ENCODE data around the gene PPP1R15B.

PPP1R15B gene

DNA sequence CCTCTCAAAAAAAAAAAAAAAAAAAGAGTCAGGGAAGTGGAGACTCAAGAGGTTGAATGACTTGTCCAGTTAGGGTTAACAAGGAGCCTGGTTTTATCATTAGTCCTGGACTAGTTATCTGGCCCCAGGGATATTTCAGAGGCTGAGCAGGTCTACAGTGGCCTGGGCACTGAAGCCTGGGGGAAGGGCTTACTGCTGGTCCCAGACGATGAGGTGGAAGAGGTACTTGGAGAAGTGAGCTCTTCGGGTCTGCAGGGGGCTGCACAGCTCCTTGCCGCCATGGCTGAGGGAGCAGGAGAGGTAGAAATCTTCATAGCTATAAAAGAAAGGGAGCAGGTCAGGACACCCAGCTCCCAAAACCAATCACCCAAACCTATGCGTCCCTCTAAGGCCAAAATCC is 42.9 kb upstream of the PPP1R15B start:
- no peak for DNase-seq (ENCODE audit: low read depth, low spot score)
- Histone ChIP-seq H3K36me3 (ENCODE audit: insufficient read depth, insufficient read length, low read length) (peaks cover 33% of the 10 kb centered on the region), H3K4me1 (ENCODE audit: insufficient read depth, insufficient read length) (peaks cover 32% of the 10 kb centered on the region), H3K9me3 (ENCODE audit: insufficient read depth, low read length) (no peaks in the 10 kb centered on the region), H3K4me3 (ENCODE audit: insufficient read length, low read depth) (no peak overlapping the region), H3K9ac (ENCODE audit: insufficient read length, low read depth) (no peak overlapping the region), H3K27me3 (ENCODE audit: insufficient read depth, insufficient read length) (no peaks in the 10 kb centered on the region)
- no peak for TF ChIP-seq SUZ12 (IDR thresholded peaks at IDR 0.05; ENCODE audit: extremely low read depth, insufficient read depth, insufficient read length)
- no peak for TF ChIP-seq ZNF274 (IDR thresholded peaks at IDR 0.05; ENCODE audit: low read depth, low read length)
- no peak for TF ChIP-seq YY1 (IDR thresholded peaks at IDR 0.05; ENCODE audit: insufficient read depth, insufficient read length)

DNA sequence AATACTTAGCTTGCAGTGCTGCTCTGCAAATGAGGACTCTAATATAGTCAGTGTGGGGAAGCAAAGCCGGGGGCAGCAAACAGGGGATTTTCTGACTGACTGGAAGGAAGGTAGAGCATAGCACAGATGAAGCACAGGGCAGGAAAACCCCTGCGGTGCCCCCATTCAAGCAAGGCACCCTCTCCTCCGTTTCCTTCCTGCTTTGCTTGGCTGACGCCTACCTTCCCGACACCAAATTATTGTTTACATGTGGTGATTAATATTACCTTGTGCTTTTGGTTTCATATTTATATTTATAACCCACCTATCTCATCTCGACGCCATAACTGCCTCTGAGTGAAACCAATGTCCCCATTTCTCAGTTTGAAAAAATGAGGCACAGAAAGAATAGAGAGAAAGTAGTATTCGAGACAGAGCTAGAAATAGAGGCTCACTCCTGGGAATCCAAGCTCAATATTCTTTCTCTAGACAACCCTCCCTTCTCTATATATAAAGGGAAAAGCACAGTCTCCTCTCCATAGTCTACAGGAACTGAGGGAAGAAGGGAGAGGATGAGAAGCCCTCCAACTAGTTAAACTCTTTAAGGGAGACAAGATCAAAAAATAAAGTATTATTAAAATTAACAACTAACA is 41.6 kb upstream of the PPP1R15B start:
- H3K36me3 ChIP-seq (ENCODE audit: insufficient read depth, insufficient read length, low read length) = peaks cover 35% of the 10 kb centered on the region
- no peak for TF ChIP-seq SUZ12 (IDR thresholded peaks at IDR 0.05; ENCODE audit: extremely low read depth, insufficient read depth, insufficient read length)
- TF ChIP-seq YY1 (IDR thresholded peaks at IDR 0.05; ENCODE audit: insufficient read depth, insufficient read length) = no peak
- no peak for TF ChIP-seq ZNF274 (IDR thresholded peaks at IDR 0.05; ENCODE audit: low read depth, low read length)
- no peaks in the 10 kb centered on the region for H3K27me3 ChIP-seq (ENCODE audit: insufficient read depth, insufficient read length)
- H3K9ac ChIP-seq (ENCODE audit: insufficient read length, low read depth) = no peak overlapping the region
- H3K9me3 ChIP-seq (ENCODE audit: insufficient read depth, low read length) = no peaks in the 10 kb centered on the region
- peaks cover 32% of the 10 kb centered on the region for H3K4me1 ChIP-seq (ENCODE audit: insufficient read depth, insufficient read length)
- DNase-seq (ENCODE audit: low read depth, low spot score) = no peak
- H3K4me3 ChIP-seq (ENCODE audit: insufficient read length, low read depth) = no peak overlapping the region

- H3K9ac ChIP-seq (ENCODE audit: insufficient read length, low read depth) = peak overlapping the region; percentile 12
- DNase-seq (ENCODE audit: low read depth, low spot score) = no peak
- H3K36me3 ChIP-seq (ENCODE audit: insufficient read depth, insufficient read length, low read length) = peaks cover 32% of the 10 kb centered on the region
- no peaks in the 10 kb centered on the region for H3K27me3 ChIP-seq (ENCODE audit: insufficient read depth, insufficient read length)
- H3K9me3 ChIP-seq (ENCODE audit: insufficient read depth, low read length) = no peaks in the 10 kb centered on the region
- TF ChIP-seq ZNF274 (IDR thresholded peaks at IDR 0.05; ENCODE audit: low read depth, low read length) (no peak), SUZ12 (IDR thresholded peaks at IDR 0.05; ENCODE audit: extremely low read depth, insufficient read depth, insufficient read length) (no peak), YY1 (IDR thresholded peaks at IDR 0.05; ENCODE audit: insufficient read depth, insufficient read length) (no peak)
- no peak overlapping the region for H3K4me3 ChIP-seq (ENCODE audit: insufficient read length, low read depth)
- peaks cover 33% of the 10 kb centered on the region for H3K4me1 ChIP-seq (ENCODE audit: insufficient read depth, insufficient read length)
Measured at GRCh38 chr1:204451352-204452124, 39.9 kb upstream of the PPP1R15B start.

- Histone ChIP-seq H3K9me3 (ENCODE audit: insufficient read depth, low read length) (no peaks in the 10 kb centered on the region), H3K4me1 (ENCODE audit: insufficient read depth, insufficient read length) (peaks cover 37% of the 10 kb centered on the region), H3K36me3 (ENCODE audit: insufficient read depth, insufficient read length, low read length) (peaks cover 33% of the 10 kb centered on the region), H3K4me3 (ENCODE audit: insufficient read length, low read depth) (no peak overlapping the region), H3K27me3 (ENCODE audit: insufficient read depth, insufficient read length) (no peaks in the 10 kb centered on the region), H3K9ac (ENCODE audit: insufficient read length, low read depth) (peak overlapping the region; percentile 12)
- no peak for DNase-seq (ENCODE audit: low read depth, low spot score)
- TF ChIP-seq ZNF274 (IDR thresholded peaks at IDR 0.05; ENCODE audit: low read depth, low read length) = no peak
- no peak for TF ChIP-seq SUZ12 (IDR thresholded peaks at IDR 0.05; ENCODE audit: extremely low read depth, insufficient read depth, insufficient read length)
- TF ChIP-seq YY1 (IDR thresholded peaks at IDR 0.05; ENCODE audit: insufficient read depth, insufficient read length) = no peak
Measured at GRCh38 chr1:204450461-204451257, 39.0 kb upstream of the PPP1R15B start.

GRCh38 chr1:204449678-204450280 is 38.2 kb upstream of the PPP1R15B start:
- no peak for TF ChIP-seq SUZ12 (IDR thresholded peaks at IDR 0.05; ENCODE audit: extremely low read depth, insufficient read depth, insufficient read length)
- DNase-seq (ENCODE audit: low read depth, low spot score) = no peak
- Histone ChIP-seq H3K4me1 (ENCODE audit: insufficient read depth, insufficient read length) (peaks cover 35% of the 10 kb centered on the region), H3K9me3 (ENCODE audit: insufficient read depth, low read length) (no peaks in the 10 kb centered on the region), H3K36me3 (ENCODE audit: insufficient read depth, insufficient read length, low read length) (peaks cover 34% of the 10 kb centered on the region), H3K4me3 (ENCODE audit: insufficient read length, low read depth) (no peak overlapping the region), H3K27me3 (ENCODE audit: insufficient read depth, insufficient read length) (no peaks in the 10 kb centered on the region), H3K9ac (ENCODE audit: insufficient read length, low read depth) (peak overlapping the region; percentile 26)

- TF ChIP-seq YY1 (IDR thresholded peaks at IDR 0.05; ENCODE audit: insufficient read depth, insufficient read length) (no peak), SUZ12 (IDR thresholded peaks at IDR 0.05; ENCODE audit: extremely low read depth, insufficient read depth, insufficient read length) (no peak), ZNF274 (IDR thresholded peaks at IDR 0.05; ENCODE audit: low read depth, low read length) (no peak)
- Histone ChIP-seq H3K27me3 (ENCODE audit: insufficient read depth, insufficient read length) (no peaks in the 10 kb centered on the region), H3K36me3 (ENCODE audit: insufficient read depth, insufficient read length, low read length) (peaks cover 40% of the 10 kb centered on the region), H3K9ac (ENCODE audit: insufficient read length, low read depth) (no peak overlapping the region), H3K4me1 (ENCODE audit: insufficient read depth, insufficient read length) (peaks cover 30% of the 10 kb centered on the region), H3K4me3 (ENCODE audit: insufficient read length, low read depth) (no peak overlapping the region), H3K9me3 (ENCODE audit: insufficient read depth, low read length) (no peaks in the 10 kb centered on the region)
- DNase-seq (ENCODE audit: low read depth, low spot score) = no peak
Measured at GRCh38 chr1:204448991-204449677, 37.5 kb upstream of the PPP1R15B start.

Measured in NT2/D1 (cell line).